Heart left ventricle (tissue), 13 donors: ENCODE results near the gene RUNX3.

Source experiments
- POLR2A ChIP-seq, 2 donors: fragments of 450-650 bp; IDR thresholded peaks; one replicate each; pipeline ENCODE4 v1.6.1; 2017; ENCODE audit warnings: antibody characterized with exemption in 2 of 2, mild to moderate bottlenecking in 2 of 2, moderate library complexity in 2 of 2
- TF ChIP-seq, protein P1 (sequence below), 12 donors: fragments of 200-600 bp; sonication (generic) in 4 of 12; IDR thresholded peaks; one replicate each; pipeline versions ENCODE4 v1.5.0 to v1.8.0; 2018 to 2022; ENCODE audit warnings: antibody characterized with exemption in 12 of 12, mild to moderate bottlenecking in 5 of 12
- donor health status: ischemic (EF 13 %, LVEDD 7.1; RV severe dilation, severe dysfunction).
- donor health status: DM: no; HTN: yes; CAD: no.
- donor health status: DM: no; HTN: no; CAD: no.
- donor health status: ischemic (EF 25% LVEDD 6.9; RV normal size, moderate dysfunction).
- donor health status: ischemic (EF 25% LVEDD 5.7; RV mildly dilated, moderate dysfunction).
- donor health status: ischemic (EF 35%, LVEDD 5.7; RV mildly dilated, moderate dysfunction).
- donor health status: nonischemic (EF 11% LVEDD 7.7; RV severe dilation, severe dysfunction).
- donor health status: DM: yes; HTN: yes; CAD: no.
- donor health status: PGD.
- donor health status: ischemic (EF 29% LVEDD 5.4; RV normal size, mild dysfunction).
- donor health status: nonischemic (EF 23%, LVEDD 6.1; RV moderate dilation, normal function).

DNA sequence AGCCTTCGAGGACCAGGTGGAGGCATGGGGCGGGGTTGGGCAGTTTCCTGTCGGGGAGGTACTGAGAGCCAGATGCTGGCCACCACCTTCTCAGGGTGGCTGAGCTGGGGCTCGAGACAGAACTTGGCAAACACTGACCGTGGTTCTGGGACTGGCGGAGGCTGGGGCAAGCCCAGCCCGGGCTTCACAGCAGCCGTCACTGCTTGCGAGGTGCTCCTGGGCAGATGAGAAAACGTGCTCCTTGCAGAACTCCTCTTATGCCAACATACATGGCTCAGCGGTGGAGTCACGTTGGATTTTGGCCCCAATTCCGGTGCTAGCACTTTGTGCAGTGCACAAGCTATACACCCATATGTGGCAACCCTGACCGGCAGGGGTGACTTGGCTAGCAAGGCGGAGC, 69.2 kb downstream of the RUNX3 start:
- TF ChIP-seq, protein P1, sequence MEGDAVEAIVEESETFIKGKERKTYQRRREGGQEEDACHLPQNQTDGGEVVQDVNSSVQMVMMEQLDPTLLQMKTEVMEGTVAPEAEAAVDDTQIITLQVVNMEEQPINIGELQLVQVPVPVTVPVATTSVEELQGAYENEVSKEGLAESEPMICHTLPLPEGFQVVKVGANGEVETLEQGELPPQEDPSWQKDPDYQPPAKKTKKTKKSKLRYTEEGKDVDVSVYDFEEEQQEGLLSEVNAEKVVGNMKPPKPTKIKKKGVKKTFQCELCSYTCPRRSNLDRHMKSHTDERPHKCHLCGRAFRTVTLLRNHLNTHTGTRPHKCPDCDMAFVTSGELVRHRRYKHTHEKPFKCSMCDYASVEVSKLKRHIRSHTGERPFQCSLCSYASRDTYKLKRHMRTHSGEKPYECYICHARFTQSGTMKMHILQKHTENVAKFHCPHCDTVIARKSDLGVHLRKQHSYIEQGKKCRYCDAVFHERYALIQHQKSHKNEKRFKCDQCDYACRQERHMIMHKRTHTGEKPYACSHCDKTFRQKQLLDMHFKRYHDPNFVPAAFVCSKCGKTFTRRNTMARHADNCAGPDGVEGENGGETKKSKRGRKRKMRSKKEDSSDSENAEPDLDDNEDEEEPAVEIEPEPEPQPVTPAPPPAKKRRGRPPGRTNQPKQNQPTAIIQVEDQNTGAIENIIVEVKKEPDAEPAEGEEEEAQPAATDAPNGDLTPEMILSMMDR (IDR thresholded peaks at IDR 0.05) = no peak
- TF ChIP-seq POLR2A (IDR thresholded peaks at IDR 0.05) = no peak
